ENCODE data around the gene PIK3AP1.
"Not testable (repeated sequence)": the region's sequence is repeated elsewhere in the genome, so short reads cannot be mapped to it uniquely, and the experiment has no call there.

The PIK3AP1 gene

DNA sequence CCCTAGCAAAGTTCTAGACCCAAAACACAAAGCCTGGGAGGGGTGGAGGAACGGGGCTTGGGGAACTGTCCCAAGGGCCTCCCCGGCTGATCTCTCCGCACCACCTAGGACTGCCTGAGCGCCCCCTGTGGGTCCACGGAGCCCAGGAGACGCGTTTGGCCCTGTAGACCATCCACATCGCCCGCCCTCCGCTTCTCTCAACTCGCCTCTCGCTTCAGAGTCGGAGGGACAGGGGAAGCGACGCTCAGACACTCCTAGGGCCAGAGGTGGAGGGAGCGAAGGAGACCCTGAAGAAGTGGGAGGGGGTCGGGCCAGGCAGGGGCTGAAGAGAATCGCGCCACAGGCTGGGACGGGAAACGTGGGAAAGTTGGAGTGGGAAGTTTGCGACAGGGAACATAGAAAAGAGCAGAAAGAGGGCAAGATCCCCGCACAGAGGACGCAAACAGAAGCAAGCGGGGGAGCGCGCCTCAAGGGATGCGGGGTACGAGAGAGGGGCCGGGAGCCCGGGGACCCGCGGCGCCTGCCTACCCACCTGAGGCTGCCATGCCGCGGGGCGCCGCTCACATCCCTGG, 378 bp downstream of the PIK3AP1 start:
- peak; percentile 61 for DNase-seq

GRCh38 chr10:96719200-96719599, 1.1 kb downstream of the PIK3AP1 start:
- DNase-seq, result no peak

- DNase-seq, result no peak
These were observed 1.9 kb downstream of the PIK3AP1 start for GRCh38 chr10:96718304-96718990.

GRCh38 chr10:96716390-96716789, 3.9 kb downstream of the PIK3AP1 start:
- DNase-seq, result no peak

GRCh38 chr10:96714746-96715255, 5.5 kb downstream of the PIK3AP1 start:
- no peak for DNase-seq

- DNase-seq, result no peak
These were observed 6.2 kb downstream of the PIK3AP1 start for GRCh38 chr10:96714031-96714590.

DNA sequence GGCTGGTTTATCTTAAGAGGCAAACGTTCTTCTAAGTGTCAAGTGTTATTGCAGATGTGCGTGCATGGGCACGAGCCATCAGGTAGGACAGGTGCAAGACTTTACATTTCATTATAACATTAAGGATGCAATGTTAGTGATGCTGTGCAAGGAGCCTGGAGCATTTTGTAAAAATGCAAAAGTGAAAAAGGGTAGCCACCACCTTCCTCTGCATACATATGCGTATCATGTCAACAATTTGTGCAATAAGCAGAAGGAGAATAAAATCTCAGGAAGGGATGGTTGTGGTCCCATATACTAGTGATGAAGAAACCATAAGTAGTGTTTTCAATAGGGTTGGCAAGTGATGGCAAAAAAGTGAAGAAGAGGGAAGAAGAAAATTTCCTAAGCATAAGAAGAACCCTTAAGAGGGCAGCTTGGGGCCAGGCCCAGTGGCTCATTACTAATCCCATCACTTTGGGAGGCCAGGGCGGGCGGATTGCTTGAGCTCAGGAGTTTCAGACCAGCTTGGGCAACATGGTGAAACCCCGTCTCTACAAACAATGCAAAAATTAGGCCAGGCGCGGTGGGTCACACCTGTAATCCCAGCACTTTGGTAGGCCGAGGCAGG, 7.5 kb downstream of the PIK3AP1 start:
- no peak for DNase-seq

GRCh38 chr10:96711048-96711728, 9.1 kb downstream of the PIK3AP1 start:
- DNase-seq, result no peak

DNA sequence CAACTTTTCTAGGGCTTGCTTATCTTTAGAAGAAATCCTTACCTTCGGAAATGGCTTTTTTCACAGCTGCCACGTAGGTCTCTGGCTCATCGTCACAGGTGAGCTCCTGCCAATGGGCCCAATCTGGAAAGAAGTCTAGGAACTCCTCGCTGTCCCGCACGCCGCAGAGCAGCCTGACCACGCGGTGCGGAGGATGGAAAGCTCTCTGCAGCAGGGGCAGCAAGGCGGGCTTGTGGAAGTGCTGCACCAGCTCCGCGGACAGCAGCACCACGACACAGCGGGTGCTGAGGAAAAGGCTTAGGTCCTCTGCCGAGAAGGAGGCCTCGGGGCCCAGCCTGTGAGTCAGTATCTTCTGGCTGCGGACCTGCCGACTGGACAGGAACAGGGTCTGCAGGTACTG, 10.8 kb downstream of the PIK3AP1 start:
- no peak for DNase-seq

- DNase-seq, result no peak
These were observed 11.3 kb downstream of the PIK3AP1 start for GRCh38 chr10:96708996-96709395.

- no peak for DNase-seq
These were observed 11.9 kb downstream of the PIK3AP1 start for GRCh38 chr10:96708456-96708855.

- no peak for DNase-seq
These were observed 13.9 kb downstream of the PIK3AP1 start for GRCh38 chr10:96706331-96706853.

- no peak for DNase-seq
These were observed 15.2 kb downstream of the PIK3AP1 start for GRCh38 chr10:96705134-96705533.

DNA sequence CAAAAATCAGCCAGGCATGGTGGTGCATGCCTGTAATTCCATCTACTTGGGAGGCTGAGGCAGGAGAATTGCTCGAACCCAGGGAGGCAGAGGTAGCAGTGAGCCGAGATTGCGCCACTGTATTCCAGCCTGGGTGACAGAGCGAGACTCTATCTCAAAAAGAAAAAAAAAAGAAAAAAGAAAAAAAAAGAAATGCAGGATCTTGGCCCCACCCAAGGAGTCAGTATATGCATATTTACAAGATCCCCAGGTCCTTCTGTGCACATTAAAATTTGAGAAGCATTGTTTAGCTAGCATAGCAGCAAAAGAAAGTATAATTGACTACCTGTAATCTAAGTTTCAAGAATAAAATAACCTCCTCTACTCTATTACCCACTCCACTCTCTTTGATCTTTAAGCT, 15.8 kb downstream of the PIK3AP1 start:
- no peak for DNase-seq

DNA sequence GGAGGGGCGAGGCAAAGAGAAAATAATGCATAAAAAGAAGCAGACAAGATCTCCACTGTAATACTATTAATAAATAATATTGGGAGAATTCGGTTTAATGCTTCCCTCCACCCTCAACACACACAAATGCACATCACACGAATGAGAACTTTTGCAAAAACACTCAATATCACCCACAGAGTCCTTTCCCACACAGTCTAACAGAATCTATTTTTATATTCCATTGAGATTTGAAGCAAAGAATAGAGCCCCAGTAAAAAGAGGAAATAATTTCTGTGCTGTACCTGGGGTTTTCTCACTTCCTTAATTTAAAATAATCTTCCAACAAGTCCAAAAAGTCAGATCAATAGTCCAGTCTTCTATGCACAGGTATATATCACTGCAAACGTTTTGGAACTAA, 17.0 kb downstream of the PIK3AP1 start:
- no peak for DNase-seq

DNA sequence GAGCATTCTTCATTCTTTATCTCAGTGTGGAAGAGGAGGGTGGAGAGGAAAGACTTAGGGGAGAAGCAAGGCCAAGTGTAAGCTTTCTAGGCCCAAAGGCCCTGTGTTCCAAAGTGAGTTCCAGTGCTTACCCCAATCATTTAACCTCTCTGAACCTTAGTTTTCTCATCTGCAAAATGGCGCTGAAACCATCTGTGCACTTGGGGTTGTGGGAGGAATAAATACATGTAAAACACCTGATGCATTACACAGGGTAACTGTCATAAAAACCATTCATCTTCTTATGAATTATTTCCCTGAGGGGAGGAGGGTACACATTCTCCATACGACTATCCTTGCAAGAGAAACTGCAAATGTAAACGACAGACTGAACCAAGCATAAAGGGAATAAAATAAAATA, 19.0 kb downstream of the PIK3AP1 start:
- DNase-seq, result no peak

DNA sequence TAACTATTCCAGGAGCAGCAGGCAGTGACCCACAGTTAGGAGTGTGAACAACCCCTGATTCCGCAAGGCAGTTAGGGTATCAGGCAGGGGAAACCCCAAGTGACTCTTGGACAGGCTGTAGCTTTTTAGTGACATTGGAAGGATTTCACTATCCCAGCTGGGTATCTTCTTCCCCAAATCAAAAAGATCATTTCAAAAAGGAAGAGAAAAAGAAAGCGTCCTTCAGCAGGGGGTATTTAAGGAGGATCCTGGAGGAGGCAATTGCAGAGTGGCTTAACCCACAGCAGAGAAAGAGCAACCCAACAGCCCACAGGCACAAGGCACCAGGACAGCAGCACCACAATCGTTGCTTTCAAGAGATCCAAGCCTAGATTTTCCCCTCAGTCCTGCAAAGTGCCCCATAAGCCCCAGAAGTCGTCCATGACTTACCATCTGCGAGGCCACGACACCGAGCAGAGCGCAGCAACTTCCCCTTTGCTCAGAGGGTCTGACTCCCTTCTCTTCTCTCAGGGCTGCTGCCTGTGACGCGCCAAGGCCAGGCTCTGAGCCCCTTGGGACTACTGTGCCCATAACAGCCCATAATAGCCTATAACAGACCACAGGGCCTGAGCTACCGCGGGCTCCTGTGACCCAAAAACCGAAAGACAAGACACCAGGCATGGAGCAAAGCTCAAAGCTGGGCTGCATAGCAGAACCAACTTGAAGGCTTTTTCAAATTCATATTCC, 19.8 kb downstream of the PIK3AP1 start:
- no peak for DNase-seq

GRCh38 chr10:96699613-96700012, 20.7 kb downstream of the PIK3AP1 start:
- DNase-seq, result no peak

DNA sequence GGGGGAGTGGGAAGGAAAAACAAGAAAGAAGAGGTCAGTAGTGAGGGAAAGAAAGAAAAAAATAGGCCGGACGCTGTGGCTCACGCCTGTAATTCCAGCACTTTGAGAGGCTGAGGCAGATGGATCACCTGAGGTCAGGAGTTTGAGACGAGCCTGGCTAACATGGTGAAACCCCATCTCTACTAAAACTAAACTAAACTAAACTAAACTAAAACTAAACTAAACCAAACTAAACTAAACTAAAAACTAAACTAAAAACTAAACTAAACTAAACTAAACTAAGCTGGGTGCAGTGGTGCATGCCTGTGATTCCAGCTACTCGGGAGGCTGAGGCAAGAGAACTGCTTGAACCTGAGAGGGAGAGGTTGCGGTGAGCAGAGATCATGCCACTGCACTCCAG, 22.0 kb downstream of the PIK3AP1 start:
- DNase-seq, result not testable (repeated sequence)

- no peak for DNase-seq
These were observed 22.9 kb downstream of the PIK3AP1 start for GRCh38 chr10:96697438-96697837.

GRCh38 chr10:96696845-96697425, 23.4 kb downstream of the PIK3AP1 start:
- DNase-seq, result no peak
